ENCODE data around the gene CST3.

DNA sequence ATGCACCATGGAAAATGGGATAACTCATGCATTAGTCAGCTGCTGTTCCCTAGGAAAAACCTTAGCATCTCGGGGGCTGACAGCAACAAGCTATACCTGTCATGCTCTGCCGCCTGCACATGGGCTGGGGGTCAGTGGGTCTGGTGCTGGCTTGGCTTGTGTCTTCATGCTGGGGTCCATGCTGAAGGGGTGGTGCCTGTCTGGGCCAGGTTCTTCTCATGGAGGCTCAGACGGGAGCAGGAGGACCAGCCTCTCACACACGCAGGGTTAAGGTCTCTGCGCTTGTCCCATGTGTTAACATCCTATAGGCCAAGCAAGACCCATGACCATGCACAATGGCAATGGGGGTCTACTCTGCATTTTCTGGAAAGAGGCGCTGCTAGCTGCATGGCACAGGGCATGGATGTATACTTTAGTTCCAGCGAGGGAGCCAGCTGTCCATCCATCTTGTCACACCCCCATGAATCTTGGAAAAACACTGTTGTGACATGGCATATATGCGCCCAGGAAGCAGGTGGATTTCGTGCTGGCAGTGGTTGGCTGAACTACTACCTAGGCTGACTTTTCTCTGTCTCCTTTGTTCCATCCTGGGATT lies 24.6 kb upstream of the CST3 start:
- TF ChIP-seq EZH2 (IDR thresholded peaks at IDR 0.05; ENCODE audit: low read depth) = no peak
- TF ChIP-seq, protein P1, sequence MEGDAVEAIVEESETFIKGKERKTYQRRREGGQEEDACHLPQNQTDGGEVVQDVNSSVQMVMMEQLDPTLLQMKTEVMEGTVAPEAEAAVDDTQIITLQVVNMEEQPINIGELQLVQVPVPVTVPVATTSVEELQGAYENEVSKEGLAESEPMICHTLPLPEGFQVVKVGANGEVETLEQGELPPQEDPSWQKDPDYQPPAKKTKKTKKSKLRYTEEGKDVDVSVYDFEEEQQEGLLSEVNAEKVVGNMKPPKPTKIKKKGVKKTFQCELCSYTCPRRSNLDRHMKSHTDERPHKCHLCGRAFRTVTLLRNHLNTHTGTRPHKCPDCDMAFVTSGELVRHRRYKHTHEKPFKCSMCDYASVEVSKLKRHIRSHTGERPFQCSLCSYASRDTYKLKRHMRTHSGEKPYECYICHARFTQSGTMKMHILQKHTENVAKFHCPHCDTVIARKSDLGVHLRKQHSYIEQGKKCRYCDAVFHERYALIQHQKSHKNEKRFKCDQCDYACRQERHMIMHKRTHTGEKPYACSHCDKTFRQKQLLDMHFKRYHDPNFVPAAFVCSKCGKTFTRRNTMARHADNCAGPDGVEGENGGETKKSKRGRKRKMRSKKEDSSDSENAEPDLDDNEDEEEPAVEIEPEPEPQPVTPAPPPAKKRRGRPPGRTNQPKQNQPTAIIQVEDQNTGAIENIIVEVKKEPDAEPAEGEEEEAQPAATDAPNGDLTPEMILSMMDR (conservative IDR thresholded peaks at IDR 0.05) = no peak
